CD4-positive, alpha-beta T cell treated with Interleukin-15 for 1 hour (primary cell): ENCODE measurements around the gene DYNLT1.
"Not testable (repeated sequence)": the region's sequence is repeated elsewhere in the genome, so short reads cannot be mapped to it uniquely, and the experiment has no call there.

Source experiments
- DNase-seq: peaks from one replicate; pipeline ENCODE4 v3.0.0-alpha.2; 2020

DYNLT1 gene

DNA sequence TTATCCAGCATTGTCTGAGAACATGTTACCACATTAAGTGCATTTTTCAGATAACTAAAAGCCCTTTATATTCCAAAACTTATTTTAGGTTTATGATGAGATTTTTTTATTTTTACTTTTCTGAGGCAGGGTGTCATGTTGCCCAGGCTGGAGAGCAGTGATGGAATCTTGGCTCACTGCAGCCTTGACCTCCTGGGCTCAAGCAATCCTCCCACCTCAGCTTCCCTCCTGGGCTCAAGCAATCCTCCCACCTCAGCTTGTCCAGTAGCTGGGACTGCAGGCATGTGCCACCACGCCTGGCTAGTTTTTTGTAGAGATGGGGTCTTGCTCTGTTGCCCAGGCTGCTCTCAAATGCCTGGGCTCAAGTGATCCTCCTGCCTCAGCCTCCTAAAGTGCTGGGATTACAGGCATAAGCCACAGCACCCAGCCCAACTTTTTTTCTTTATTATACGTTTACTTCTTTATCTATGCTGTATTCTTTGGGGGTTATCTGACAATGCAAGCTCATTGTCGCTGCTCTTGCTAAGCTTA, 6.2 kb downstream of the DYNLT1 start:
- DNase-seq = no peak

DNA sequence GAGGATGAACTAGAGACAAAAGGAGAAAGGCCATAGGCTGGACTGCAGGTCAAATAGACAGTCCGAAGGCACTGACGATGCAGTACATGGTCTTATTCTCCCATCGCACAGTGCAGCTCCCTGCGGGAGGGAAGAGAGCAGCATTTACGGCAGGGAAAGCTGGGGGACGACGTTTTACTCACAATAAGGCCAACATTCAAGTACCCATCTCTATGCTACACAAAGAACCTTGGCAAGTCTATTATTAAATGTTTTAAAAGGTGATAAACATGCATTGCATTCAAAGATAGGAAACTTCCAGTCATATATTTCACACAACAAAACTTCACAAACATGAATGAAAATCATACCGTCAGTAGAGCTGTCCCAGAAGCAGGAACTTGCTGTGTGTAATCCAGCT, 7.8 kb downstream of the DYNLT1 start:
- DNase-seq = no peak

DNA sequence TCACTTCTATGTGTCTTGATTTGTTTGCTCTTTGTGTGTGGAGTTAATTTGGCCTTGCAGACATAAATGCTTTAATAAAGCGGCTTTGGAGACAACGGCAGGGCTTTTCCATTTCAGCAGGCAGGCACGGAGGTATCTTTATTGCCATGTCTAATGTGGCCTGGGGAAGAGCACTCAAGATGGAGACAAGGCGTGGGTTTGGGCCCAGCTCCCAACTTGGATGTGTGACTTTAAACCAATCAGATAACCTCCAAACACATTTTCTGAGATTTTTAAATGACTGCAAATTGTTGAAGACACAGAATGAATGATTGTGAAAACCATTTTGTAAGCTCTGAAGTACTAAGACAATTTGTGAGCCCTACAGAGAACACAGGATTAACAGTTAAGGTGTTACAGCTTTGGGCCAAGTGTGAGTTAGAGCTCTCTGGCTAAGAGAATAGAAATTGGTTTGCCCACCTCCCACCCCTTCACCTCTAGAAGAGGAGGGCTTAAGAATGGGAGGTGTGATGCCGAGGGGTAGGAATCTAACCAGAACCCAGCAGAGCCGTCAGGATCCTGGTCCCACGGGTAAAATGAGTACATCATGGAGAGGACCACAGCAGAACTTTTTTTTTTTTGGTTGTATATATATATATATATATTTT, 9.0 kb downstream of the DYNLT1 start:
- DNase-seq = no peak

DNA sequence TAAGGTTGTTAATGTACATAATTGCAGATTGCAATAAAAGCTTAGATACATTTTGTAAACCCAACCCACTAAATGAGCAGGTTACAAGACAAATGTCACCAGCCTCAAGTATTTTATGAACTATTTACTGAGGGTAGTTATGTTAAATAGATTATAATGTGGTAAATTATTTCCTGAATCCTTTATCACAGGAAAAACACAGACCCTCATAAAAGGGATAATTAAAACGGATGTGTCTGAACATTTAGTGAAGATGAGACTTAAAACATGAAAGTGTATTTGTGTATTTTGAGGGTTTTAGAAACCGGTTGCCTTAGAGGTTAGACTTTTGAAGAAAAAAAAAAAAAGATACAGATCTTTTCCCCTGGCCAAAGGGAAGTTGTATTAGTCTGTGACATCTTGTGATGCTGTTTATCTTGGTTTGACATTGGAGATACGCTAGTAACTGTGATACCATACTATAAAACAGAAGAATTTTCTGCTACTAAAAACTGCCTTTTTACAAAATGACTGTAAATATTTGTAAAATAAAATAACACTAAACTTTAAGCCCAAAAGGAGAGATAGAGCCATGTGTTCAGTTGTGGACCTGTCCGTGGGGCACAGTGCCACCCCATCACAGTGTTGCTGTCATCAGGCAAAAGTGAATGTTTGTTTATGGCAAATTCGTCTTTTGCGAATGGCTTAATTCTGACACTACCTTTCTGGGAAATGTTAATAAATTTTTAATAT, 9.7 kb downstream of the DYNLT1 start:
- DNase-seq = no peak

DNA sequence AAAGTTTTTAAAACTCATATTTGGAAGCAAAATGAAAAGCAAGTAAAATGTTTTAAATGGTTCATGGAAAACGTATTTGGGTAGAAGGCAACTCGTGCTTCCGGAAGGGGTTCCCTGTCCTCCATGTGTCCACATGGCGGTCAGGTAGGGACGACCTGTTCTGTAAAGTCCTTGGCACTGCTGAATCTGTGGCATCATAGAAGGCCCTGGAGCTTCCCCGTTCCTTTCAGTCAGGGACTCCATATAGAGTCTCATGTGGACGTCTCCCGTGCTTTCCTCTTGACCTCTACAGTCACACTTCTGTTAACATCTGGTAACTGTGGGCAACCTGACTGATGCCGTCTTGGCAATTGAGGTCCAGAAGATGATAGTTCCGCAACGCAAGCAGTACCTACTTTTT, 11.4 kb downstream of the DYNLT1 start:
- no peak for DNase-seq

DNA sequence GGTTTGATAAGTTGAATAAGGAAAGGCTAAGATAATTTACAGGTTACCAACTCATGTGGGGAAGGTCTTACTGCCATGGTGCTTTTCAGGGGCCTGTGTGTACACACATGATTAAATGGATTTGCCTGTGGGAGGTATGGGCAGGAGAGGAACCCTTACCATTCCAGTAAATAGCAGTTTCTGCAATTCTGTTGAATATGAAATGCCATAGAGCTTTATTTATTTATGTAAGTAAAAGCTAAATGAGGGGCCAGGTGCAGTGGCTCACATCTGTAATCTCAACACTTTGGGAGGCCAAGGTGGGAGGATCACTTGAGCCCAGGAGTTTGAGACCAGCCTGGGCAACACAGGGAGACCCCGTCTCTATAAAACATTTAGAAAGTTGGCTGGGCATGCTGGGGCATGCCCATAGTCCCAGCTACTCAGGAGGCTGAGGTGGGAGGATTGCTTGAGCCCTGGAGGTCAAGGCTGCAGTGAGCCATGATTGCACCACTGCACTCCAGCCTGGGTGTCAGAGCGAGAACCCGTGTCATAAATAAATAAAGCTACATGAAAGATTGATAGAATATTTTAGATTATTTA, 11.9 kb downstream of the DYNLT1 start:
- DNase-seq = not testable (repeated sequence)

DNA sequence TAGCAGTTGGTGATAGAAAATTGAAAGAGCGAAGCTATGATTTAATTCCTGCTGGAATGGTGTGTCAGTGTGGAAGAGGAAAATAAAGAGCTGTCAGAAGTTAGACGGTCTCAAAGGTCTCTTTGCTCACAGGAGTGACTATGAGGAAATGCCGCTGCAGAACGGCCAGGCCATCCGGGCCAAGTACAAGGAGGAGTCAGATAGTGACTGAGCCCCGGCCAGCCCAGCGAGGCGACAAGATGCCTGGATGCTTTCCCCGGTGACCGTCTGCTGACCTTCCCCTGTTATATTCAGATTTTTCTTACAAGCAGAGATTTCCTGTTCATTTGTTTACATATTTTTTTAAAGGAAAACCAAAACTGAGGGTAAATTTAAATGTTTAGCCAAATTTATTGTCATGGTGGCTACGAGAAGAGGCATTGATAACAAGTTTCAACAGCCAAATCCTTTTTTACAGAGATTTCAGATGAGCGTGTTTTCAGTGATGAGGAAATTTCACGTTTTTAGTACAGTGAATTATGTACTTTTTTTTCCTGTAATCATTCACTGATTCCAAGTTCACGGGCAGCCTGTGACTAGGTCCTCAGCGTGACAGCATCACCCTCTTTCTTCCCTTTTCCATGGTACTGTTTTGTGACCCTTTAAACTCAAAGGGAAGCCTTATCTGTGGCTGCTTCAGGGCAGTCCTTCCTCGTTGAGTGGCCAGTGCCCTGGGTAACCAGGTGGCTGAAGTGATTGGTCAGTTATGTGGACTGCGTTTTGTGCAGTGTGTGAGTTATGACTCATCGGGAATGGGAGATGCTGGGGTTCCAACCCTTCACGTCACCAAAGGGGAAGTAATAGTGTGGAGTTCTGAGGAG, 12.6 kb downstream of the DYNLT1 start:
- peak; percentile 66 for DNase-seq

DNA sequence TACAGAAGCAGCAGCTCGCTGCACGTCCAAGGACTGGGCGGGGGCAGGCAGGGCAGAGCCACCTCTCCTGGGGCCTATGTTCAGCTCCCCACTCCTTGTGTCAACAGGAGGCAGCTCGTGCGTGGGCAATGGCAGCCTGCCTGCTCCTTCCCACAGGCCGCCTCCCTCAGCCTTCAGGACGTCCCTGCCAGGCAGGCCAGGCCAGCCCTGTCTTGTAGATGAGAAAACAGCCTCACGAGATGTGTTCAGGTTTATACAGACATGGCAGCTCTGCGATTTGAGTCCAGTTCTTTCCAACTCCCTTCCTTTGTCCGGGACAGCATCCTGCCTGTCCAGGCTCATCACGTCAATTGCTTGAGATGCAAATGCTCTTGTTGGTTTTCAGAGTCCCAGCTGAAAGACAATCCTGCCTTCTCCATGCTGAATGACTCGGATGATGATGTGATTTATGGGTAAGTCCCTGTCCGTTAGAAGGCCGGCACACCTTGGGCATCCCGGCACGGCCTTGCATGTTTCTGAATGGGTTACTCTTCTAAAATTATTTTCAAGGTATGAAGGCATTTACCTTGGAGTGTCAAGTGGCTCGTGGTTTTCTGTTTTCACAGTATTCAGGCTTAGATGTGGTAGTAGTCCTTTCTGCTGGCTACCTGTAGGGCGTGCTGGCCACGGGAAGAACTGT, 13.5 kb downstream of the DYNLT1 start:
- DNase-seq = no peak

DNA sequence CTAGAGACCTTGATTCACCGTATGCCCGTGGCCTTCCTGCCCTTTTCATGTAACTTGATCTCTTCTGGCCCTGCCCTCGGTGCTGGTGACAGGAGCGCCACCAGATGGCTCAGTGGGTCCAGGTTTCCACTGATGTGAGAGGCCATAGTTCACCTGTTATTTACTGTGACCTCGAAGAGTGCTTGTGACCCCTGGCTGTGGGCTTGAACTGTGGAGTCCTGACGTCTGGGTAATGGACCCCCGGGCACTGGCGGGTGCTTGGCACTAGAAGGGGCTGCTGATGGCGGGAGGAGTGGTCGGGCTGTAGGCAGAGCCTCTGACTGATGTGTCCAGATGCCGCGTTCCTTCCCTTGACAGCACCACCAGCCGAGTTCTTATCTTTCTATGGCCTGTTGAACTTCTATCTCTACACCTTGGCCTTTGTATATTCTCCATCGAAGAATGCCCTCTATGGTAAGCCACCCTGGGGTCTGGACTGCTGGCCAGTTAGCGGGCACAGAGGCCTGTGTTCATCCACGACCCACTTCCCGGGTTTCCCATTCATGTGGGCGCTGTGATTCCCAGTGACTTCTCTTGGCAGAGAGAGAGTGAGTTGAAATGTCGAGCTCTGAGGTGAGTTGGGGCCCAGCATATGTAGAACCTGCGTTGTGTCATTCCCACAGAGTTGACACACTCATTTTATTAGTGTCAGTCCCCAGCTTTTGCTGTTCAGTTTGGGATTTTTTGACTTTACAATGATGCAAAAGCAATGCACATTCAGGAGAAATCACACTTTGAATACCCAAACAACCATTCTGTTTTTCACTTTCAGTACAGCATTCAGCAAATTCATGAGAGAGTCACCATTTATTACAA, 14.9 kb downstream of the DYNLT1 start:
- DNase-seq = peak; percentile 43

DNA sequence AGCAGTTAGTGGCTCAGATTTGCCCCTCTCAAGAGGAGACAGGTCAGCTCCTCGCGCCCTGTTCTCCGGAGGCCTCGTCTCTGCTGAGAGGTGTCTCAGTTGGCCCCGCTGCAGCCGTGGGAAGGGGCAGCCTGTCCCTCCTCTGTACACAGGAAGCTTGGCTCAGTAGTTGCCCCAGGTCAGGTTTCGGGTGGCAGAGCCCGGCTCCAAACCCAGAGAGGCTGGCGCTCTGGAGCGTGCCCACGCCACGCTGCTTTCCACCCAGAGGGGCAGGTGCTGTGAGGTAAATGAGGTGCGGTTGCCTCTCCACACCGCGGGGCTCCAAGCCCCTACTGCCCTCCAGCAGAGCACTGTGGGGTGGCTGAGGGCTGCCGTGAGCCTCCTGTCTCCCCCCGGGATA, 16.0 kb downstream of the DYNLT1 start:
- DNase-seq = no peak

DNA sequence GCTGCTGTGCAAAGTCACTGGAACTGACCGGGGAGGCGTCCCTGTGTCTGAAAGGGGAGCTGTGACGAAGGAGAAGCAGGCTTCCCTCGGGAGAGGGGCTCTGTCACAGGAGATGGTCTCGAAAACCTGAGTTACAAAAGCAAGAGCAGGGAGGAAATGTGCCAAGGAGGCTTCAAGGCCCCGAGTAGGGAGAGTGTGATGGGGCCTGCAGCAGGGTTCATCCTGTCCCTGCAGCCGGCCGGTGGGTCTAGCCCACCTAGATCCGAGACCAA, 16.7 kb downstream of the DYNLT1 start:
- no peak for DNase-seq

DNA sequence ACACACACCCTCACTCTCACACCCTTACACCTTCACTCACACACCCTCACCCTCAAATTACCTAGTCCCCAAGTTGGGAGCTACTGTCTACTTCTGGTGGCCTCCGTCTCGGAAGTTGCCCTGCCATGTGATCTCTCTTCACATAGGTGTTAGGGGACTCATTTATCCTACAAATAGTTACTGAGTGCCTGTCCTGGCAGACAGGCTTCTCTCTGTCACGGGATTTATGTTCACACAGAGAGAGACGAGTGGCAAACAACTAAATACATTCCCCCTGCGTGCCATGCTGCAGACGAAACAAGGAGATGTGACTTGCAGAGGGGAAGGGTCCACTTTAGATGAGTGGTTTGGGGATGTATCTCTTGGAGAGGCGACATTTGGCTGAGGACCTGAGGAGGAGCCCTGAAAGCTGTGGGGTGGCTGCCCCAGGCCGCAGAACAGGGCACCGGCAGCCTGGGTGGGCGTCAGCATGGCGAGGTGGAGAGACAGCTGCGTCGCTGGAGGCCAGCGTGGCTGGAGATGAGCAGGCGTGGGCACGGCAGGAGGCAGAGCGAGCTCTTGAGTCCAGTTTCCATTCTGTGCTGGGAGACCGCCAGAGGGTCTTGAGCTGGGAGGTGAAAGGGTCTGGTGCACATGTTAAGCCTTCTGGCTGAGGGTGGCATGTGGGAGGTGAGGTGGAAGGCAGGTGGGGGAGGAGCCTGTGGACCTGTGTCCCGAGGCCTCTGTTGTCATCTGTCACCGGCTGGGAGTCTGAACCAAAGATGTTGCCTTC, 17.2 kb downstream of the DYNLT1 start:
- no peak for DNase-seq

DNA sequence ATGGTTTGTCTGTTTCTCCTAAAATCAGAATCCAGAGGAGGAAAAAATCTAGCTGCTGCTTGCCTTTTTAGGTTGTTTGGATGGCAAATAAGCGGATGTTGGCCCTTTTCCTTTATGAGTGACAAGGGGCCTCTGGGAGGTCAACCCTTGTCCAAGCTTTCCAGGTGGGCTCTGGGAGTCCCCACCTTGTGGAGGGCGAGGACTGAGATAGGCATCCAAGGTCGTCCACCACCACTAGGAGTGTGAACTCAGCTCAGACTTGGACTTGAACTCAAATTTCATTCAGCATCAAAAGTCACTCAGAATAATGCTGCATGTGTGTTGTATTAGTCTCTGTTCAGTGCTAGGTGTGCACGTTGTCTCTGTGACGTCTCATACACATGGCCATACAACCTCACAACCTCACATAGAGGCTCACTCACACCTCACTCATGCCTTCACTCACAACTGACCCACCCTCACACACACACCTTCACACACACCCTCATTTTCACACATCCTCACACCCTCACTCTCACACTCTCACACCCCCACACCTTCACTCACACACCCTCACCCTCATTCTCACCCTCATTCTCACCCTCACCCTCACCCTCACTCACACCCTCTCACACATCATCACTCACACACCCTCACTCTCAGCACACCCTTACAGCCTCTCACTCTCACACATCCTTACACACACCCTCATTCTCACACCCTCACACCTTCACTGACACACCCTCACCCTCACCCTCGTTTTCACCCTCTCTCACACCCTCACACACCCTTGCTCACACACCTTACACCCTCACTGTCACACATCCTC, 18.0 kb downstream of the DYNLT1 start:
- no peak for DNase-seq

DNA sequence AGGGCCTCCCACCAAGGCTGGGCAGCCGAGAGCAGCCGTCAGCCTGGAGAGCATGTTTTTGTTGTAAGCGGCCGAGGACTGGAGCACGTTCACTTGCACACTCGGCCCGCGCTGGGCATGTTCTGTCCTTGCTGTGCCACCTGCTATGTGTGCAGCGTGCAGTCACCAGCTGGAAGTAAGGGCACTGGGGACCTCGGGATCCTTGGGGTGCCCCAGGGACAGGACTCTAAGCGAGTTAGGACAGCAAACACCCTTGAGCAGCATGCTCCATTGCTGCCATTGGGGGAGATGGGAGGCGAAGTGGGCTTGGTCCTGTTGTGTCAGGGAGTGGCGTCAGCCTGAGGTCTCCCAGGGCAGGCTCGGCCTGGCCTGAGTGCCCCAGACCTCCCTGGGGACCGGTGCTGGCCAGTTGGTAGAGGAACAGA, 18.6 kb downstream of the DYNLT1 start:
- DNase-seq = no peak

DNA sequence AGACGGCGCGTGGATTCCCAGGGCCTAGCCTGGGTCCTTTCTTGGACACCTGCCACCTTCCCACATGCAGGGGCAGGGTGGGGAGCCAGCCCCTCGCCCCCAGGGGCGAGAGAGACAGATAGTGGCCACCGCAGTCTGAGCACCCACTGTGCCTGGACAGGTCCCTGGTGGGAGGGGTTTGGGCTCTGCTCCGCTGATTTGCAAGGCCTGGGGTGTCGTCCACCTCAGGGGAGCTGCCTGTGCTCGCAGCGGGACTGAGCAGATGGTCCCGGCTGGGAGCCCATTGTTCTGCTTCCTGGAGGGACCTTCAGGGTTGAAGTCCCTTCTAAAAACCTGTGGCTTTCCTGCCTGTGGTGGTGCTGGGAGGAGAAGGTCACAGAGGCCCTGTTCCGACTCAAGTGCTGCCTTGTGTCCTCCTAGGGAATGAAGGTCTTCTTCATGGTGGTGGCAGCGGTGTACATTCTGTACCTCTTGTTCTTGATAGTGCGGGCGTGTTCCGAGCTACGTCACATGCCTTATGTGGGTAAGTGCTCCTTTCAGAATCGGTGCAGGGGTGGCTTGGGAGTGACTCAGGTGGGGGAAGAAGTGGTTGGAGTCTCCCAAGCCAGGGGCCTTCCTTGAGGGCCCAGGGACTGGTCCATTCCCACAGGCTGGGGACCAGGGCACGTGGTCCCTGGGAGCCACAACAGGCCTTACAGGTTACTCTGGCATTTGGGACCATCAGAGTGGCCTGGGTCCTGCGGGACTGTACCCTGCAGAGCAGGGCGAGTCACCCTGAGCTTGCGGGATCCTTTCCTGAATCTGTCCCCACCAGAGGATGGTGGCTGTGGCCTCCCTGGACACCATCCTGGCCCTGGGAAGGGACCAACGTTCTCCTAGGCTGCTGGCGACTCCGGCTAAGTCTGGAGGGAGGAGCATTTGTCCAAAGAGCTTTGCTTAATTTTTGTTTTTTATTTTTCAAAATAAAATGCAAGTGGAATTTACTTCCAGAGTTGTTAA, 19.6 kb downstream of the DYNLT1 start:
- no peak for DNase-seq

DNA sequence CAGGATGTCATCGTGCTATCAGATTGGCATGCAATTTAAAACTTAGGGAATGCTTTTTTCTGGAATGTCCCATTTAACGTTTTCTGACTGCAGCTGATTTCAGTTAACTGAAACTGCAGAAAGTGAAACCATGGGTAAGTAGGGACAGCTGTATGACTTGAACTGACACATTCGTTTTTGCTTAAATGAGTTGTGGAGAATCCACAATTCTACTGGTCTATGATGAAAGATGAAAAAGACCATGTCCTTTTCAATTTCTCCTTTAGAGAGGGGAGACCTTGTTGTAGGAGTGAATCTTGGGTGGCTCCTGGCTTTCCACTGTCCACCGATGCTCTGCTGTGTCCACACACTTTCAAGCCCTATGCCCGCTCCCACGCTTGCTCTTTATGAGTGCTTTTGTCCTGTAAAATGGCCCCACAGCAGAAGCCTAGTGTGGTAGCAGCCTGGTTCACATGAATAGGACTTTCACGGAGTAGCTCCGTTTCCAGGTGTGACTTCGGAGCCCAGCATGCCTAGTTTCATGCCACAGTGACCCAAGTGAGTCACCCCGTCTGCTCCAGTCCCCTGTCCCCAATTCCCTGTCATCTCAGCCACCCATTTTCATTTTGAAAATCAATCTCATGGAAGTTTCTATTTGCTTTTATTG, 21.9 kb downstream of the DYNLT1 start:
- DNase-seq = no peak

DNA sequence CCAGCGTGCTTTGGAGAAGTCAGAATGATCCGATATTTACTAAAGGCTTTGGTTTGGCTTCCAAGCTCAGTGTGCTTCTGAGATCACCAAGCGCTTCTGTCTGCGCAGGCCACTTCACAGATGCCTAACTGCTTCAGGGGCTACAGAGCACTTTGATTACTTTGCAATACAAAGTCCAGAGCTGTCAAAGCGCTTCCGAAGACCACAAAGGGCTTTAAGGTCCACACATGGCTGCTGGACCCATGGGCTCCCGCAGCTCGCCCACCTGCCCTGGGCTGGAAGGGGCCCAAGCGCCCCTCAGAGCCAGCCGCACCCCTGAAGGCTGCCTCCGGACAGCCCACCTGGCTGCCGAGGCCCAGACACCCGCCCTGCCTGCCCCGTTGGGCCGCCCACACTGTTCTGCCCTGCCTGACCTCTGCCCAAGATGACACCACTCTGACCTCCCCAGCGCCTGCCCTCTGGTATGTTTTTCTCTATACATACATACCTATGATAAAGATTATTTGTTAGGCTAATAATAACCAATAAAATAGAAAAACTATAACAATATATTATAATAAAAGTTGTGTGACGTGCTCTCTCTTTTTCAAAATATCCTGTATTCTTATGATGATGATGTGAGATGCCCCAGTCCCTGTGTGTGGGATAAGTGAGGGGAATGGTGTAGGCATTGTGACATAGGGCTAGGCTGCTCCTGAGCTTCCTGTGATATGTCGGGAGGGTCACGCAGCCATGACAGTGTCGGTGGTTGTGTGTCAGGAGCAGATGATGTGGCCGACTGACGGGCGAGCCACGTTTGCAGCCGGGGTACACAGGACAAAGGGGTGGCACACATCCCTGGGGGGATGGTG, 22.6 kb downstream of the DYNLT1 start:
- DNase-seq = no peak
